H9 (cell line): ENCODE results near the gene PTCH1. TPM values are rescaled to one million over a fixed set of nuclear protein-coding genes. Genes with fewer than 3 reads are reported as not detected.
A peak's percentile ranks its signal among the peaks of the same experiment; 100 is the strongest.

ENCODE experiments used
- DNase-seq: peaks from one replicate; pipeline ENCODE4 v3.0.0-alpha.2; 2017
- H2AFZ ChIP-seq: one replicate; pipeline ENCODE4 v1.6.1; 2013; ENCODE audit warnings: mild to moderate bottlenecking, low read length, control low read depth, moderate library complexity
- H2AK5ac ChIP-seq: 2 replicates; pipeline ENCODE4 v1.6.1; 2013; ENCODE audit warnings: low read length, control low read depth, mixed read lengths; ENCODE audit not compliant: insufficient read length
- H2BK120ac ChIP-seq: one replicate; pipeline ENCODE4 v1.6.1; 2013; ENCODE audit warnings: low read depth, mild to moderate bottlenecking, low read length, control low read depth, inconsistent platforms; ENCODE audit not compliant: poor library complexity, severe bottlenecking
- H2BK12ac ChIP-seq: 2 replicates; pipeline ENCODE4 v1.6.1; 2013; ENCODE audit warnings: low read length, control low read depth, mixed read lengths, low read depth; ENCODE audit not compliant: insufficient read length
- H2BK15ac ChIP-seq: 2 replicates; pipeline ENCODE4 v1.6.1; 2013; ENCODE audit warnings: low read depth, low read length, control low read depth
- H2BK20ac ChIP-seq: one replicate; pipeline ENCODE4 v1.6.1; 2013; ENCODE audit warnings: low read depth, mild to moderate bottlenecking, low read length, control low read depth, inconsistent platforms; ENCODE audit not compliant: poor library complexity, severe bottlenecking
- H2BK5ac ChIP-seq: 2 replicates; pipeline ENCODE4 v1.6.1; 2013; ENCODE audit warnings: low read length, control low read depth, mixed read lengths; ENCODE audit not compliant: insufficient read length
- H3K14ac ChIP-seq: 2 replicates; pipeline ENCODE4 v1.6.1; 2013; ENCODE audit warnings: low read length, control low read depth; ENCODE audit not compliant: insufficient read depth
- H3K18ac ChIP-seq: 2 replicates; pipeline ENCODE4 v1.6.1; 2013; ENCODE audit warnings: low read depth, mild to moderate bottlenecking, mixed read lengths, low read length, control low read depth; ENCODE audit not compliant: insufficient read length
- H3K23ac ChIP-seq: 2 replicates; pipeline ENCODE4 v1.6.1; 2013; ENCODE audit warnings: low read length, control low read depth, mixed read lengths, low read depth; ENCODE audit not compliant: insufficient read length
- H3K23me2 ChIP-seq: 2 replicates; pipeline ENCODE4 v1.6.1; 2013; ENCODE audit warnings: low read depth, mild to moderate bottlenecking, mixed read lengths, low read length, control low read depth; ENCODE audit not compliant: insufficient read length, poor library complexity, severe bottlenecking
- H3K27ac ChIP-seq: 2 replicates; pipeline ENCODE4 v1.5.1; 2013; ENCODE audit warnings: low read length, control low read depth, mixed read lengths, low read depth; ENCODE audit not compliant: insufficient read length
- H3K27me3 ChIP-seq: 2 replicates; pipeline ENCODE4 v1.6.1; 2013; ENCODE audit warnings: low read length, control low read depth, inconsistent platforms; ENCODE audit not compliant: insufficient read depth
- H3K4ac ChIP-seq: 2 replicates; pipeline ENCODE4 v1.6.1; 2013; ENCODE audit warnings: low read depth, mild to moderate bottlenecking, control low read depth, inconsistent platforms, low read length, moderate library complexity
- H3K4me1 ChIP-seq: 2 replicates; pipeline ENCODE4 v1.6.1; 2013; ENCODE audit warnings: low read length, control low read depth, inconsistent platforms; ENCODE audit not compliant: insufficient read depth
- H3K4me2 ChIP-seq: 2 replicates; pipeline ENCODE4 v1.6.1; 2013; ENCODE audit warnings: low read length, control low read depth, mixed read lengths; ENCODE audit not compliant: insufficient read length, insufficient read depth
- H3K56ac ChIP-seq: 2 replicates; pipeline ENCODE4 v1.6.1; 2013; ENCODE audit warnings: low read depth, mild to moderate bottlenecking, mixed read lengths, low read length, control low read depth; ENCODE audit not compliant: insufficient read length
- H3K79me1 ChIP-seq: 2 replicates; pipeline ENCODE4 v1.6.1; 2013; ENCODE audit warnings: low read depth, mild to moderate bottlenecking, moderate library complexity, low read length, control low read depth, inconsistent platforms; ENCODE audit not compliant: insufficient read depth, poor library complexity, severe bottlenecking
- H3K79me2 ChIP-seq: 2 replicates; pipeline ENCODE4 v1.6.1; 2013; ENCODE audit warnings: low read length, control low read depth, inconsistent platforms; ENCODE audit not compliant: insufficient read depth
- H3K9ac ChIP-seq: 2 replicates; pipeline ENCODE4 v1.6.1; 2013; ENCODE audit warnings: low read length, control low read depth, mixed read lengths; ENCODE audit not compliant: insufficient read length; ENCODE audit errors: extremely low read depth
- H3K9me3 ChIP-seq: one replicate; pipeline ENCODE4 v1.6.1; 2013; ENCODE audit warnings: low read depth, low read length, inconsistent platforms; ENCODE audit not compliant: control insufficient read depth
- H3T11ph ChIP-seq: one replicate; pipeline ENCODE4 v1.6.1; 2013; ENCODE audit warnings: mild to moderate bottlenecking, low read length, control low read depth, inconsistent platforms
- H4K20me1 ChIP-seq: one replicate; pipeline ENCODE4 v1.6.1; 2013; ENCODE audit not compliant: control insufficient read depth, insufficient read length, insufficient read depth
- H4K5ac ChIP-seq: 2 replicates; pipeline ENCODE4 v1.6.1; 2013; ENCODE audit warnings: low read depth, mild to moderate bottlenecking, mixed read lengths, low read length, control low read depth; ENCODE audit not compliant: insufficient read length
- H4K8ac ChIP-seq: replicated peaks from 2 replicates; pipeline ENCODE4 v1.6.1; 2013; ENCODE audit warnings: low read length, control low read depth, mixed read lengths, low read depth; ENCODE audit not compliant: insufficient read length
- H4K91ac ChIP-seq: 2 replicates; pipeline ENCODE4 v1.6.1; 2013; ENCODE audit warnings: low read depth, mild to moderate bottlenecking, moderate library complexity, mixed read lengths, low read length, control low read depth; ENCODE audit not compliant: insufficient read length
- H3K27ac Mint-ChIP-seq, 3 experiments: 2 replicates in 2 of 3; 3 replicates in 1 of 3; pipeline ENCODE4 v1.8.0; 2020 to 2021; ENCODE audit warnings: mixed read lengths in 3 of 3, mild to moderate bottlenecking in 1 of 3, moderate library complexity in 1 of 3
- H3K27me3 Mint-ChIP-seq: 2 replicates; pipeline ENCODE4 v1.8.0; 2021; ENCODE audit warnings: low read depth, mild to moderate bottlenecking, moderate library complexity, mixed read lengths
- H3K36me3 Mint-ChIP-seq, 3 experiments: 2 replicates in 2 of 3; 3 replicates in 1 of 3; pipeline ENCODE4 v1.8.0; 2020 to 2021; ENCODE audit warnings: low read depth in 3 of 3, mixed read lengths in 3 of 3; ENCODE audit not compliant: insufficient read depth in 1 of 3
- H3K4me1 Mint-ChIP-seq, 2 experiments: 2 replicates each; pipeline ENCODE4 v1.8.0; 2020; ENCODE audit warnings: mixed read lengths in 2 of 2
- H3K4me3 Mint-ChIP-seq, 2 experiments: 2 replicates in 1 of 2; 3 replicates in 1 of 2; pipeline ENCODE4 v1.8.0; 2020 to 2021; ENCODE audit warnings: mild to moderate bottlenecking in 2 of 2, mixed read lengths in 2 of 2, moderate library complexity in 1 of 2
- H3K9me3 Mint-ChIP-seq, 2 experiments: 2 replicates in 1 of 2; 3 replicates in 1 of 2; pipeline ENCODE4 v1.8.0; 2020; ENCODE audit warnings: mild to moderate bottlenecking in 2 of 2, mixed read lengths in 2 of 2, moderate library complexity in 1 of 2
- WGBS: extraction: QIAGEN DNeasy Blood & Tissue Kit; methylation state at CpG from one replicate; pipeline ENCODE4 v1.1.7; 2013; ENCODE audit warnings: missing lambda C conversion rate, low lambda C conversion rate, mixed read lengths; ENCODE audit not compliant: insufficient read length; ENCODE audit errors: extremely low coverage; 5-methylcytosine and 5-hydroxymethylcytosine counted together
- total RNA-seq: library from RNA; stranded (reverse); gene quantifications from 2 replicates; pipeline ENCODE4 v1.2.1, GENCODE V29; 2021
- TF ChIP-seq, protein P1 (sequence below): fragments of 200-600 bp; sonication (generic); conservative IDR thresholded peaks from 3 replicates; pipeline ENCODE4 v1.8.0; 2021; ENCODE audit warnings: antibody characterized with exemption, mild to moderate bottlenecking

PTCH1 gene
- total RNA-seq, 1 experiment from 2014 or later = 9.1 TPM

DNA sequence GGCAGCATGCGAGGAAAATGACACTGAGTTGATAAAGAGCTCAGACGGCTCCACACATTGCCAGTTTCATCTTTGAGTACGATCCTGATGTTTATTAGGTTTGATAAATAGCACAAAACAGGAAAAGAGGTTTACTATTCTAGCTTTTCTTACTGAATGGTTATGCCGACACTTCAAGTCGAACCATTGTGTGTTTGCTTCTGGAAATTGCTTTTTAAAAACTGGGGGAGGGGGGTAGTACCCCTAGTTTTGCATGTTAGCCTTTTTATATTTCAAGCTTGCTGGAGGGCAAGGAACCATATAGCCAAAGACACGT lies 5.2 kb downstream of the PTCH1 start:
- no peak overlapping the region for H3K18ac ChIP-seq
- peaks cover 30% of the 10 kb centered on the region for H3K27me3 ChIP-seq
- no peaks in the 10 kb centered on the region for H3K79me2 ChIP-seq
- no peaks in the 10 kb centered on the region for H3K79me1 ChIP-seq
- WGBS = no CpG with 5 or more reads among the region's 6 CpGs
- no peak overlapping the region for H2AK5ac ChIP-seq
- no peak overlapping the region for H3K56ac ChIP-seq
- H3K4me1 ChIP-seq = peaks cover 5% of the 10 kb centered on the region; the same call in 1 of the 2 replicates
- H2BK15ac ChIP-seq = no peak overlapping the region
- H2BK5ac ChIP-seq = no peak overlapping the region
- H3K23me2 ChIP-seq = peaks cover 48% of the 10 kb centered on the region
- no peak overlapping the region for H3K14ac ChIP-seq
- Mint-ChIP-seq H3K27me3 (peaks cover 73% of the 10 kb centered on the region), H3K9me3 (peaks cover 0 to 2% of the 10 kb centered on the region in 2 experiments; a peak in 1 of 5 replicates), H3K4me3 (peak overlapping the region; percentile 73 to 91), H3K4me1 (peaks cover 51 to 54% of the 10 kb centered on the region in 2 experiments), H3K27ac (peak overlapping the region in 2 of 3 experiments; percentile 72 to 97; a peak in 4 of 7 replicates), H3K36me3 (no peaks in the 10 kb centered on the region; a peak in 1 of 7 replicates)
- H4K20me1 ChIP-seq = no peaks in the 10 kb centered on the region
- H4K91ac ChIP-seq = no peak overlapping the region
- no peak overlapping the region for H3K9ac ChIP-seq
- no peak overlapping the region for H3K23ac ChIP-seq
- no peak for DNase-seq
- no peak overlapping the region for H3K4ac ChIP-seq
- H4K5ac ChIP-seq = no peak overlapping the region
- no peak overlapping the region for H3T11ph ChIP-seq
- peak overlapping the region; percentile 60 for H3K4me2 ChIP-seq
- TF ChIP-seq, protein P1, sequence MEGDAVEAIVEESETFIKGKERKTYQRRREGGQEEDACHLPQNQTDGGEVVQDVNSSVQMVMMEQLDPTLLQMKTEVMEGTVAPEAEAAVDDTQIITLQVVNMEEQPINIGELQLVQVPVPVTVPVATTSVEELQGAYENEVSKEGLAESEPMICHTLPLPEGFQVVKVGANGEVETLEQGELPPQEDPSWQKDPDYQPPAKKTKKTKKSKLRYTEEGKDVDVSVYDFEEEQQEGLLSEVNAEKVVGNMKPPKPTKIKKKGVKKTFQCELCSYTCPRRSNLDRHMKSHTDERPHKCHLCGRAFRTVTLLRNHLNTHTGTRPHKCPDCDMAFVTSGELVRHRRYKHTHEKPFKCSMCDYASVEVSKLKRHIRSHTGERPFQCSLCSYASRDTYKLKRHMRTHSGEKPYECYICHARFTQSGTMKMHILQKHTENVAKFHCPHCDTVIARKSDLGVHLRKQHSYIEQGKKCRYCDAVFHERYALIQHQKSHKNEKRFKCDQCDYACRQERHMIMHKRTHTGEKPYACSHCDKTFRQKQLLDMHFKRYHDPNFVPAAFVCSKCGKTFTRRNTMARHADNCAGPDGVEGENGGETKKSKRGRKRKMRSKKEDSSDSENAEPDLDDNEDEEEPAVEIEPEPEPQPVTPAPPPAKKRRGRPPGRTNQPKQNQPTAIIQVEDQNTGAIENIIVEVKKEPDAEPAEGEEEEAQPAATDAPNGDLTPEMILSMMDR = no peak
- H3K27ac ChIP-seq = no peak overlapping the region
- H2BK20ac ChIP-seq = no peak overlapping the region
- no peaks in the 10 kb centered on the region for H3K9me3 ChIP-seq
- no peak overlapping the region for H2BK120ac ChIP-seq
- H2AFZ ChIP-seq = no peak overlapping the region
- no peak overlapping the region for H2BK12ac ChIP-seq
- no peak overlapping the region for H4K8ac ChIP-seq
